Skeletal muscle cell (primary cell): Measurements from ENCODE around the gene CLCNKB.

ENCODE experiments used
- DNase-seq: peaks from one replicate; pipeline ENCODE4 v3.0.0-alpha.2; 2010; ENCODE audit warnings: low read depth
- H3K4me3 ChIP-seq: 2 replicates; pipeline ENCODE4 v1.5.1; 2011; ENCODE audit warnings: low read depth, mild to moderate bottlenecking, control low read depth, low read length, moderate library complexity

The CLCNKB gene

GRCh38 chr1:16087733-16088132 lies 44.2 kb downstream of the CLCNKB start:
- no peak overlapping the region for H3K4me3 ChIP-seq

GRCh38 chr1:16088351-16088911 lies 44.8 kb downstream of the CLCNKB start:
- no peak for DNase-seq
- no peak overlapping the region for H3K4me3 ChIP-seq

More at GRCh38 chr1:16087733-16088132, 44.2 kb downstream of the CLCNKB start:
- DNase-seq, result no peak

GRCh38 chr1:16088996-16089395 lies 45.4 kb downstream of the CLCNKB start:
- no peak for DNase-seq
- no peak overlapping the region for H3K4me3 ChIP-seq

GRCh38 chr1:16090076-16090826 lies 46.7 kb downstream of the CLCNKB start:
- no peak overlapping the region for H3K4me3 ChIP-seq
- DNase-seq, result no peak

- no peak for DNase-seq
These were observed 47.7 kb downstream of the CLCNKB start for GRCh38 chr1:16091296-16091695.

GRCh38 chr1:16092097-16092922 lies 48.7 kb downstream of the CLCNKB start:
- no peak for DNase-seq
- no peak overlapping the region for H3K4me3 ChIP-seq

More at GRCh38 chr1:16091296-16091695, 47.7 kb downstream of the CLCNKB start:
- H3K4me3 ChIP-seq, result no peak overlapping the region

- DNase-seq, result no peak
- H3K4me3 ChIP-seq, result no peak overlapping the region
These were observed 49.4 kb downstream of the CLCNKB start for GRCh38 chr1:16092923-16093511.

- no peak overlapping the region for H3K4me3 ChIP-seq
- DNase-seq, result no peak
These were observed 50.0 kb downstream of the CLCNKB start for GRCh38 chr1:16093611-16094010.

- no peak overlapping the region for H3K4me3 ChIP-seq
- no peak for DNase-seq
These were observed 51.0 kb downstream of the CLCNKB start for GRCh38 chr1:16094453-16095158.

GRCh38 chr1:16095447-16095846 lies 51.9 kb downstream of the CLCNKB start:
- DNase-seq, result no peak
- no peak overlapping the region for H3K4me3 ChIP-seq

- H3K4me3 ChIP-seq, result no peak overlapping the region
- no peak for DNase-seq
These were observed 55.8 kb downstream of the CLCNKB start for GRCh38 chr1:16099412-16099811.

- DNase-seq, result no peak
These were observed 58.0 kb downstream of the CLCNKB start for GRCh38 chr1:16101623-16102022.

More at GRCh38 chr1:16101623-16102022, 58.0 kb downstream of the CLCNKB start:
- H3K4me3 ChIP-seq, result no peak overlapping the region
